BLaER1 (cell line): ENCODE results near the gene UBE2J1.

ENCODE experiments used
- H3K27ac ChIP-seq: shearing (Covaris generic); formaldehyde crosslinking; 2 replicates; pipeline ENCODE4 v1.8.1; 2022
- H3K27me3 ChIP-seq: shearing (Covaris generic); formaldehyde crosslinking; 2 replicates; pipeline ENCODE4 v1.8.1; 2022
- H3K36me3 ChIP-seq: shearing (Covaris generic); formaldehyde crosslinking; 2 replicates; pipeline ENCODE4 v1.8.1; 2022
- H3K4me1 ChIP-seq: shearing (Covaris generic); formaldehyde crosslinking; 2 replicates; pipeline ENCODE4 v1.8.1; 2022
- H3K4me2 ChIP-seq: shearing (Covaris generic); formaldehyde crosslinking; 2 replicates; pipeline ENCODE4 v1.8.1; 2022
- H3K4me3 ChIP-seq: shearing (Covaris generic); formaldehyde crosslinking; 2 replicates; pipeline ENCODE4 v1.8.1; 2022
- H3K9ac ChIP-seq: shearing (Covaris generic); formaldehyde crosslinking; 2 replicates; pipeline ENCODE4 v1.8.1; 2022
- H3K9me3 ChIP-seq: shearing (Covaris generic); formaldehyde crosslinking; 2 replicates; pipeline ENCODE4 v1.8.1; 2022
- H4K20me1 ChIP-seq: shearing (Covaris generic); formaldehyde crosslinking; 2 replicates; pipeline ENCODE4 v1.8.1; 2022
- Cebpa-rat ChIP-seq: shearing (Covaris generic); IDR thresholded peaks from 2 replicates; pipeline ENCODE4 v1.8.1; 2022

Gene UBE2J1

GRCh38 chr6:89284963-89285735 lies 67.4 kb downstream of the UBE2J1 start:
- no peak overlapping the region for H3K4me3 ChIP-seq
- no peak overlapping the region for H3K9ac ChIP-seq
- H4K20me1 ChIP-seq: no peaks in the 10 kb centered on the region
- no peaks in the 10 kb centered on the region for H3K4me1 ChIP-seq
- no peaks in the 10 kb centered on the region for H3K9me3 ChIP-seq
- H3K36me3 ChIP-seq: no peaks in the 10 kb centered on the region
- H3K27ac ChIP-seq: no peak overlapping the region
- H3K27me3 ChIP-seq: no peaks in the 10 kb centered on the region
- TF ChIP-seq Cebpa-rat: no peak
- no peak overlapping the region for H3K4me2 ChIP-seq

GRCh38 chr6:89284081-89284480 lies 68.4 kb downstream of the UBE2J1 start:
- no peaks in the 10 kb centered on the region for H3K4me1 ChIP-seq
- no peak overlapping the region for H3K4me2 ChIP-seq
- H3K27ac ChIP-seq: no peak overlapping the region
- no peak for TF ChIP-seq Cebpa-rat
- no peaks in the 10 kb centered on the region for H4K20me1 ChIP-seq
- H3K27me3 ChIP-seq: no peaks in the 10 kb centered on the region
- H3K9ac ChIP-seq: no peak overlapping the region
- no peaks in the 10 kb centered on the region for H3K36me3 ChIP-seq
- H3K9me3 ChIP-seq: no peaks in the 10 kb centered on the region
- no peak overlapping the region for H3K4me3 ChIP-seq

GRCh38 chr6:89282749-89283148 lies 69.8 kb downstream of the UBE2J1 start:
- Histone ChIP-seq H3K27ac (no peak overlapping the region), H3K4me2 (no peak overlapping the region), H3K36me3 (no peaks in the 10 kb centered on the region), H3K4me1 (no peaks in the 10 kb centered on the region), H3K9me3 (no peaks in the 10 kb centered on the region), H4K20me1 (no peaks in the 10 kb centered on the region), H3K27me3 (no peaks in the 10 kb centered on the region), H3K9ac (no peak overlapping the region), H3K4me3 (no peak overlapping the region)
- TF ChIP-seq Cebpa-rat: no peak

- no peak overlapping the region for H3K4me3 ChIP-seq
- no peaks in the 10 kb centered on the region for H3K4me1 ChIP-seq
- no peak for TF ChIP-seq Cebpa-rat
- no peak overlapping the region for H3K27ac ChIP-seq
- H3K27me3 ChIP-seq: no peaks in the 10 kb centered on the region
- H3K9me3 ChIP-seq: no peaks in the 10 kb centered on the region
- H3K9ac ChIP-seq: no peak overlapping the region
- no peaks in the 10 kb centered on the region for H4K20me1 ChIP-seq
- H3K4me2 ChIP-seq: no peak overlapping the region
- no peaks in the 10 kb centered on the region for H3K36me3 ChIP-seq
Measured at GRCh38 chr6:89281779-89282246, 70.7 kb downstream of the UBE2J1 start.

GRCh38 chr6:89278956-89279355 lies 73.6 kb downstream of the UBE2J1 start:
- Histone ChIP-seq H3K9me3 (no peaks in the 10 kb centered on the region), H4K20me1 (no peaks in the 10 kb centered on the region), H3K4me1 (no peaks in the 10 kb centered on the region), H3K9ac (no peak overlapping the region), H3K4me2 (no peak overlapping the region), H3K27ac (no peak overlapping the region), H3K4me3 (no peak overlapping the region), H3K27me3 (no peaks in the 10 kb centered on the region), H3K36me3 (no peaks in the 10 kb centered on the region)
- TF ChIP-seq Cebpa-rat: no peak
